GM19467 (cell line): Measurements from ENCODE around the gene OR10W1.

Source experiments
- ATAC-seq: cut with Tn5 transposase; IDR thresholded peaks from one replicate; pipeline ENCODE4 v1.9.1; 2021; ENCODE audit warnings: mild to moderate bottlenecking, moderate library complexity; ENCODE audit not compliant: unreplicated experiment

Gene OR10W1, protein sequence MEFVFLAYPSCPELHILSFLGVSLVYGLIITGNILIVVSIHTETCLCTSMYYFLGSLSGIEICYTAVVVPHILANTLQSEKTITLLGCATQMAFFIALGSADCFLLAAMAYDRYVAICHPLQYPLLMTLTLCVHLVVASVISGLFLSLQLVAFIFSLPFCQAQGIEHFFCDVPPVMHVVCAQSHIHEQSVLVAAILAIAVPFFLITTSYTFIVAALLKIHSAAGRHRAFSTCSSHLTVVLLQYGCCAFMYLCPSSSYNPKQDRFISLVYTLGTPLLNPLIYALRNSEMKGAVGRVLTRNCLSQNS

DNA sequence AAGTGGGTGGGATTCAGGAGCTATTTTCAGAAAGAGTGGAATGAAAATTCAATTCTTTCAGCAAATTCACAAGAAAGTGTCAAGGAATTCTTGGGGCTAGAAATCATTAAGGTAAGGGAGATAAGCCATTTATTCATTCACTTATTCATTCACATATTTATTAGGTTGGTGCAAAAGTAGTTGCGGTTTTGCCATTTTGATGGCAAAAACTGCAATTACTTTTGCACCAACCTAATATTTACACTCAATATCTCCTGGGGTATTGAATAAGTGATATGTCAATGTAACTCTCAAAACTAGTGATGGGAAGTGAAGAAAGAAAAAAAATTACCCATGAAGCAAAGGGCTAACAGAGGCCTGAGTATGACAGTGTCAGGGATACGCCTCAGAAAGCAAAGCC is at the start of gene OR10W1:
Gene OR10W1, minus strand, starts transcription at position 119 of the 400 bp plus-strand sequence. CDS start 402 bp downstream, outside the sequence.
- ATAC-seq, result no peak

DNA sequence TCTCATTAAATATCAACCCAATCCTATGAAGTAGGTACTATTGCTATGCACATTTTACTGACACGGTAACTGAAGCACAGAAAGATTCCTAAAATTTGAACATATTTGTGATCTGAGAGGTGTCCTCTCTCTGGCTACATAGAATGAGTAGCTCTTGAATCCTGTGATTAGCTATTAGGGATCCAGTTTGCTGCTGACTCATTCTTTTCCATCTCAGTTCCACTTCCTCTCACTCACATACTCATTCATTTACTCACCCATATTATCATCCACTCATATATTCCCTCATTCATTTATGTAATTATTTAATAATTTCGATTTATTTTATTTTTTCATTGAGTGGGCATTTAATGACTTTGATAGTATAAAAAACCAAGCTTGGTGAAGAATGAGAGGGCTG is 48.1 kb upstream of the OR10W1 start:
- ATAC-seq, result no peak

DNA sequence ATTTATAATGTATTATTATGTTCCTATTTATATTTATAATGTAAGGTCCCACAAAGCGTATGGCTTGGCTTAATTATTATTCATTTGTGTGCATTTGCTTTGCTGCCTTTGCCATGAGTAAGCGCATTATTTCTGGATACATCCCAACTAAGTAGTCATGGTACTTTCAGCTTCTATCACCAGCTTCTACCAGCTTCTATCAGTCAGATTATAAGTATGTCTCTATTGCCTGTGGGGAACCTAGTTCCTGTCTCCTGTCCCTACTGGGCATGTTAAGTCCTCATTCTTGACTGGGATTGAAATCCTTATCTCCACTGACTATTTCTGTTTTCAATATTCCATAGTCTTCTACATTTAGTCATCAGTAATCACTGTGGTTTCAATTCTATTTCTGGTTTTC is 33.5 kb upstream of the OR10W1 start:
- ATAC-seq, result no peak

DNA sequence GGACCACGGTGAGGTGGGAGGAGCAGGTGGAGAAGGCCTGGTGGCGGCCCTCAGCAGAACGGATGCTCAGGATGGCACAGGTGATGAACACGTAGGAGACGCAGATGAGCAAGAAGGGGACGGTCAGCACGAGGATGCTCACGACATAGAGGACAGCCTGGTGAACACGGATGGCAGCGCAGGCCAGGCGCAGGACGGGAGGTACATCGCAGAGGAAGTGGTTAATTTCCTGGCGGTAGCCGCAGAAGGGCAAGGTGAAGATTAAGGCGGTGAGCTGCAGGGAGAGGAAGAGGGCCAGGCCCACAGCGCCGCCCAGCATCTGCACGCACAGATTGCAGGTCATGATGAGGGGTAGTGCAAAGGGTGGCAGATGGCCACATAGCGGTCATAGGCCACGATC is 24.0 kb upstream of the OR10W1 start:
- no peak for ATAC-seq

DNA sequence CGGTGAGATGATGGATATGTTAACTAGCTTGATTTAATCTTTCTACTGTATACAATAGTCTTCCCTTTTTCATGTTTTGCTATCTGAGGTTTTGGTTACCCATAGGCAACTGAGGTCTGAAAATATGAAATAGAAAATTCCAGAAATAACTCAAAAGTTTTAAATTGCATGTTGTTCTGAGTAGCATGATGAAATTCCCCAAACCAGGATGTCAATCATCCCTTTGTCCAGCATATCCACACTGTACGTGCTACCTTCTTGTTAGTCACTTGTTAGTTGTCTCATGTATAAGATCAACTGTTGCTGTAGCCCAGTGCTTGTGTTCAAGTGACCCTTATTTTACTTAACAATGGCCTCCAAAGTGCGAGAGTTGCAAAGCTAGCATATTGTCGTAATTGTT is 21.2 kb upstream of the OR10W1 start:
- ATAC-seq, result no peak

DNA sequence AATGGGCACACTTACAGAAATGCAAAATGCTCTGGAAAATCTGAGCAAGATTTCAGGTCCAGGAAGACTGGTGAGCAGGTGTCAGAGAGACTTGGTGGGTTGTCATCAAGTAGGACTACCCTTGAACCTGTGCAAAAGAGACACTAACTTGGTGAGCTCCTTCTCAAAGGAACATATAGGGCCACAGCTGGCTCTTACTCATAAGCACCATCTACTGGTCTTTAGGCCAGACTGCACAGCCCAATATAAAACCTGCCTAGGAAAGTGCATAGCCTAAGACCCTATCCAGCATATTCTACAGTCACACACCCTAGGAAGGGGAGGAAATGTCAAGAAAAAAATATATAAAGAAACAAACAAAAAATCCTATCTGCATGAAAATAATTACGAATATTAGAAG is 18.2 kb upstream of the OR10W1 start:
- ATAC-seq, result peak; percentile 86

DNA sequence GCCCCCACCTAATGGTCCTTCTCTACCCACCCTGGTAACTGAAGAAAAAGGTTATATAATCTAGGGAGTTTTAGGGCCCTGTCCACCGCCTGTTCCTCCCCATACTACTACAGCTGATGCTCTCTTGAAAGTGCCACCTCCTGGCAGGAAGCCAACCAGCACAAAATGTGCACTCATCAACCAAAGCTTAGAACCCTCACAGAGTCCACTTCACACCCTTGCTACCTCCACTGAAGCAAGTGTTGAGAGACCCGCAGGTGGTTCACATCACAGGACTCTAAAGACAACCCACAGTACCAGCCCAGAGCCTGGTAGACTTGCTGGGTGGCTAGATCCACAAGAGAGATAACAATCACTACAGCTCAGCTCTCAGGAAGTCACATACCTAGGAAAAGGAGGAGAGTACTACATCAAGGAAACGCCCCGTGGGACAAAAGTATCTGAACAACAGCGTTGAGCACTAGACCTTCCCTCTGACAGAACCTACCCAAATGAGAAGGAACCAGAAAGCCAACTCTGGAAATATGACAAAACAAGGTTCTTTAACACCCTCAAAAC is 17.5 kb upstream of the OR10W1 start:
- no peak for ATAC-seq

DNA sequence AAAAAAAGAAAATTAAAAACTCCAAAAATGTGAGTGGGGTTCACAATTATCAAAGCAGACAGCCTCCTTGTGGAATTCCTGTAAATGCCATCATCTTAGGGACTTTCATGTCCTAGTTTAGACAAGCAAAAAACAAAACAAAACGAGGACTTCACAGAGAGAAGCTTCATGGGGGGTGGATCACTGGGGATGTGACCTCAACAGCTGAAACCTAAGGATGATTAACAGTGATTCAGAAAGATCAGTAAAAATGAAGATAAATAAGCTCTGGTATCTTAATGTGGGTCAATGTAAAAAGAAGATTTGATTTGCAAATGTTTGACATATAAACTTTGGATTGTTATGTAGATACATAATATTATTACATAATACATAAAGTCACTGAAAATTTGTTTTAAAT is 8.1 kb upstream of the OR10W1 start:
- ATAC-seq, result no peak

DNA sequence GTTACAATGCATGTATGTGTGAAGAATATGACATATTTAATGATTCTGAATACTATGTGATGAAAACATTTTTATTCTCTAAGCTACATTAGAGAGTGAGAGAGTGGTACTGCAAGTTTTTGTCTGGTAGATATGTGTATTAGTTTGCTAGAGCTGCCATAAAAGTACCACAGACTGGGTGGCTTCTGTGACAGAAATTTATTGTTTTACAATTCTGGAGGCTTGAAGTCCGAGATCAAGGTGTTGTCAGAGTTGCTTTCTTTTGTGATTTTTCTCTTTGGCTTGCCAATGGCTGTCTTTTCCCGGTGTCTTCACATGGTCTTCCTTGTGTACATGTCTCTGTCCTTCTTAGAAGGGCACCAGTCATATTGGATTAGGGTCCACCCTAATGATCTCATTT is 6.9 kb upstream of the OR10W1 start:
- no peak for ATAC-seq

DNA sequence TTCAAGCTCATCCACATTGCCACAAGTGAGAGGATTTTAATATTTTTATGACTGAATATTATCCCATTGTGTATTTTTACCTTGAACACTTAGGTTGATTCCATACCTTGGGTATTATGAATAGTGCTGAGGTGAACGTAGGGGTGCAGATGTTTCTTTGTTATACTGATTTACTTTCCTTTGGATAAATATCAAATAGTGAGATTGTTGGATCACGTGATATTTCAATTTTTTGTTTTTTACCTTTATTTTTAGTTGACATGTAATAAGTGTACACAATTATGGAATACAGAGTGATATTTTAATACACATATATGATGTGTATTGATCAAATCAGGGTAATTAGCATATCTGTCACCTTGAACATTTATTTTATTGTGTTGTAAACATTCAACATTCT is 8.1 kb downstream of the OR10W1 start:
- ATAC-seq, result no peak

DNA sequence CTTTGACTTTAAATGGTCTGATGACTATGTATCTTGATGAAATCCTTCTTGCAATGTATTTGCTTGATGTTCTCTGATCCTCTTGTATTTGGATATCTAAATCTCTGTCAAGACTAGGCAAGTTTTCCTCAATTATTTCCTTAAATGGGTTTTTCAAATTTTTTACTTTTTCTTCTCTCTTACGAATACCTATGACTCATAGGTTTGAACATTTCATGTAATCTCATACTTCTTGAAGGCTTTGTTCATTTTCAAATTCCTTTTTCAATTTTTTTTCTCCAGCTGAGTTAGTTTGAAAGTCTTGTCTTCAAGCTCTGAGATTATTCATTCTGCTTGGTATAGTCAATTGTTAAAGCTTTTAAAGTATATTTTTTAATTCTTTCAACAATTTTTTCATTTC is 13.1 kb downstream of the OR10W1 start:
- ATAC-seq, result no peak

DNA sequence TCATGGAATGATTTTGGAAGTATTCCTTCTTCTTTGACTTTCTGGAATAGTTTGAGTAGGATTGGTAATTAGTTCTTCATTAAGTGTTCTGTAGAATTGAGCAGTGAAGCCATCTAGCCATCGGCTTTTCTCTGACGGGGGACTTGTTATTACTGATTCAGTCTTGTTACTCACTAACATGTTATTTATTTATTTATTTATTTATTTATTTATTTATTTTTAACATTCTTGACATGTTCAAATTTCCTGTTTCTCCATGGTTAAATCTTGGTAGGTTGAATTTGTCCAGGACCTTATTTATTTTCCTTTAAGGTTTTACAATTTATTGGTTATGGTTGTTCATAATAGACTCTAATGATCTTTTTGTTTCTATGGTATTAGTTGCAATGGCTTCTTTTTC is 24.1 kb downstream of the OR10W1 start:
- no peak for ATAC-seq

DNA sequence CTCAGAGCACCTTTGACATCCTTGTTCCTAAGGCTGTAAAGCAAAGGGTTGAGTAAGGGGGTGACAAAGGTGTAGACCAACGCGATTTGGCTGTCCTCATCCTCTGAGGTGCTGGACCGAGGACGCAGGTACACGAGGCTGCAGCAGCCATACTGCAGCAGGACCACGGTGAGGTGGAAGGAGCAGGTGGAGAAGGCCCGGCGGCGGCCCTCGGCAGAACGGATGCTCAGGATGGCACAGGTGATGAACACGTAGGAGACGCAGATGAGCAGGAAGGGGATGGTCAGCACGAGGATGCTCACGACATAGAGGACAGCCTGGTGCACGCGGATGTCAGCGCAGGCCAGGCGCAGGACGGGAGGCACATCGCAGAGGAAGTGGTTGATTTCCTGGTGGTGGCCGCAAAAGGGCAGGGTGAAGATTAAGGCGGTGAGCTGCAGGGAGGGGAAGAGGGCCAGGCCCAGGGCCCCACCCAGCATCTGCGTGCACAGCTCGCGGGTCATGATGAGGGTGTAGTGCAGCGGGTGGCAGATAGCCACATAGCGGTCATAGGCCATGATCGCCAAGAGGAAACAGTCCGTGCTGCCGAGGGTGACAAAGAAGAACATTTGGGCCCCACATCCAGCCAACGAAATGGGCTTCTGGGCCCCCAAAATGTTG is 40.0 kb downstream of the OR10W1 start:
- ATAC-seq, result no peak

DNA sequence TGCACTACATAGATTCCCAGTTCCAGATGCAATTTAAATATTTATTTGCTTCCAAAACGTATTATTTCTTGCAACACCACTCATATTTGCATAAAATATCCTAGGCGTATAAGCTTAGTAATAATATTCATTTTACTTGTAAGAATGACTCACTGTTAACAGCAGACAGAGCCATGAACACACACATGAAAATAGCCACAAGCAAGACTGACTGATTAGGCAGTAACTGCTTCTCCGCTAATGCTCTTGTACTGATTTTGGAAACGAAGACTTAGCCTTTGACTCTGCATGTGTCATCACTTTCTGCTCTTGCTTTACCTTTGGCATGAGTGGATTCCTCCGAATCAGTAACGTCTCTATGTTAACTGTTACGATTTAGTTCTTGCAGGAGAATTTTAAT is 45.3 kb downstream of the OR10W1 start:
- ATAC-seq, result no peak
